ENCODE measurements around the gene ZCWPW2. TPM values are rescaled to one million over a fixed set of nuclear protein-coding genes. Genes with fewer than 3 reads are reported as not detected.

Gene ZCWPW2
- total RNA-seq, 4 donors from 2014 or later = 0.38 to 1.3 (median 0.70) TPM

DNA sequence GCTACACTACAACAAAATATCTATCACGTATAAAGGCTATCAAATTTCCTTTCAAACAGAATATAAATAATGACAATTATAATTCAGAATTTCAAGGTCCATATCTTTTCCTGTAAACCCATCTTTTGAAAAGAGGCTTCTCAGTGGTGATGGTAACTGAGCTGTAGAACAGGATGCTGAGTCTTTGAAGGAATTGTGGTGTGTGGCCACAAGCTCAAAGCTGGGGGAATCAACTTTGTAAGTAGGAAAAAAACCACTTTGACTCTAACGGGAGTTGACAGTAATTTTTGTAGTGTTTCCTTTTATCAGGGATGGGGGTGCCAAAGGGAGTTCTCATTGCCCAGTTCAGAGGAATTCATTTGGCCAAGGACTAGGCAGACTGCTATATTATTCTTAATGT, 13.3 kb upstream of the ZCWPW2 start:
- TF ChIP-seq, protein P1, sequence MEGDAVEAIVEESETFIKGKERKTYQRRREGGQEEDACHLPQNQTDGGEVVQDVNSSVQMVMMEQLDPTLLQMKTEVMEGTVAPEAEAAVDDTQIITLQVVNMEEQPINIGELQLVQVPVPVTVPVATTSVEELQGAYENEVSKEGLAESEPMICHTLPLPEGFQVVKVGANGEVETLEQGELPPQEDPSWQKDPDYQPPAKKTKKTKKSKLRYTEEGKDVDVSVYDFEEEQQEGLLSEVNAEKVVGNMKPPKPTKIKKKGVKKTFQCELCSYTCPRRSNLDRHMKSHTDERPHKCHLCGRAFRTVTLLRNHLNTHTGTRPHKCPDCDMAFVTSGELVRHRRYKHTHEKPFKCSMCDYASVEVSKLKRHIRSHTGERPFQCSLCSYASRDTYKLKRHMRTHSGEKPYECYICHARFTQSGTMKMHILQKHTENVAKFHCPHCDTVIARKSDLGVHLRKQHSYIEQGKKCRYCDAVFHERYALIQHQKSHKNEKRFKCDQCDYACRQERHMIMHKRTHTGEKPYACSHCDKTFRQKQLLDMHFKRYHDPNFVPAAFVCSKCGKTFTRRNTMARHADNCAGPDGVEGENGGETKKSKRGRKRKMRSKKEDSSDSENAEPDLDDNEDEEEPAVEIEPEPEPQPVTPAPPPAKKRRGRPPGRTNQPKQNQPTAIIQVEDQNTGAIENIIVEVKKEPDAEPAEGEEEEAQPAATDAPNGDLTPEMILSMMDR (IDR thresholded peaks at IDR 0.05; ENCODE audit: low read depth) = no peak

DNA sequence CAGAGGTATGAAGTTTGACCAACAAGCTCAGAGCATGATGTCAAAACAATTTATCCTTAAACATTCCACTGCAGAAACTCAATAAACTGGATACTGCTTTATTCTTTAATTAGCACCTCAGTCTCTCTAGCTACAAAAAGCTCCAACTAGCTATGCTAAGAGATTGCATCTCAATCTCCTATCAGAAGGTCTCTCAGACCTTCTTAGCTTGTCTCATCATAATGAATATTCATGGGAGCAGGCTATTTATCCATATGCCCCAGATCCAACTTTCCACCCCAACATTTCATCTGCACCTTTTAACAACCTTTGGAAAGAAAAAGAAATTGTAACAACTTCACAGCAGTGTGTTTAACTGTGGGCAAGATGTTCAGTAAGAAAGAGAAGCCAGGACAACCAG, 11.3 kb upstream of the ZCWPW2 start:
- TF ChIP-seq, protein P1 (IDR thresholded peaks at IDR 0.05; ENCODE audit: low read depth) = no peak

DNA sequence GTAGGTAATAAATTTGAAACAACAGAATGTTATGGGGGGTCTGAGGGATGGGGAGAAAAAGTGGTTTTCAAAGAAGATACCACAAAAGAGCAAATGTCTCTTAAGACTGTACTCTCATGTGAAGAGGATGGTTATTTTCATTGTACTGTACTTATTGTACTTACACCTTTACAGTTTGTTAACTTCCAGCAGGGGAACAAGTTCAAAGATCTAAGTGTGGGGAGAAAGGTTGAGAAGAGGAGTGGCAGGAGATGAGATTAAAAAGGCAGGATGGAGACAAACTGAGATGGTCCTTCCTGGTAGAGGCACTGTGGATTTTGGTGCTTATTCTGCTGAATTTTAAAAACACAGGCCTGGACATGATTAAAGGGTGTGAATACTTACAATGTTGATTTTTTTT, 5.4 kb upstream of the ZCWPW2 start:
- TF ChIP-seq, protein P1 (IDR thresholded peaks at IDR 0.05; ENCODE audit: low read depth) = no peak

DNA sequence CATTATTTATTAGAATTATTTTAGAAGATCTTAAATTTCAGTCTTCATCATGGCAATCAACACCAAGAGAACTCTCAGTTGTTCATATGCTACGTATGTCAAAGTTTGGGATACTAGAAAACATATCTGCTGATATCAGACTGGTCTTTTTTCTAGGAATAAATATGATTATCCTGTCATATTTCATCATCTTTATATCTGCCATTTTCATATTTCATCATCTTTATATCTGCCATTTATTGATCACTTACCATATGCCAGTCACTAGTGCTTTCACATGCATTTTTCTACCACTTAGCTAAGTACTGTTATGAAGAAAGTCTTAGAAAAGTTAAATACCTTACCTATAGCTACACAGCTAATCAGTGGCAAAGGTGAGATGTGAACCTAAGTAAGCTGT, 2.8 kb upstream of the ZCWPW2 start:
- TF ChIP-seq, protein P1 (IDR thresholded peaks at IDR 0.05; ENCODE audit: low read depth) = no peak

DNA sequence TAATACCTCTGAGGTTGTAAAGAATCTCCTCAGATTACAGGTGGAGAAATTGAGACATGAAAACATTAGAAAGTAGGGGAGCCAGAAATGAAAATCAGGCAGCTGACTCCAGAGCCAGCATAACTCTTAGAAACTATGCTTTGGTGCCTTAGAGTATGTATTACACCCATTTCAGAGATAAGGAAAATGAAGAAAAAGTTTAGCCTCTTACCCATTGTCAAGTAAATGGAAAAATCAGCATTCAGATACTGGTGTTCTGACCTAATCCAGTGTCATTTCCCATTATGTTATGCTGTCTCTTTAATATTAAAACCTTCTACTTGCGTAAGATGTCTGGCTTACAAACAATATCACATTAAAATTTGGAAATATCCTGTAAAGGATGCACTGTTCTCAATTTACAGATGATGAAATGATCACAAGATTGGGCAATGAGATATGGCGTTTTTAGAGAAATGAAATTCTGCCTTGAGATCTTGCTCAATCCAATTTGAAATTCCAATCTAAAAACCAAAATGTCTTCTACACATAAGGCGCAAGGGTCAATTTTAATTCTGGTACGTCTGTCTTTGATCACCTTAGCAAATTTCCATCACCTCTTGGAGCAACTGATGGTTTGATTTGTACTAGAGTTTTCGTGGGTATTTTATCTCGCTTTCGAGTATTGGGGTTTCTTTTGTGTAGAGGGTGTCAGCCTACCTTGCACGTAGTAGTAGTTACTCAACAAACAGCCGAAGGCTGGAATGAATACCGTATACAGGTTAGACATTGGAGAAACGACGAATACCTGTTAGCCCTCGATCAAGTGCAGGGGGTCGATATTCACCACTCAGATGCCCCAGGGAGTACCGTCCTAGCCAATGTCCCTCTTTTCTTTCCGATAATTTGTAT, 902 bp upstream of the ZCWPW2 start:
- TF ChIP-seq, protein P1 (IDR thresholded peaks at IDR 0.05; ENCODE audit: low read depth) = no peak

DNA sequence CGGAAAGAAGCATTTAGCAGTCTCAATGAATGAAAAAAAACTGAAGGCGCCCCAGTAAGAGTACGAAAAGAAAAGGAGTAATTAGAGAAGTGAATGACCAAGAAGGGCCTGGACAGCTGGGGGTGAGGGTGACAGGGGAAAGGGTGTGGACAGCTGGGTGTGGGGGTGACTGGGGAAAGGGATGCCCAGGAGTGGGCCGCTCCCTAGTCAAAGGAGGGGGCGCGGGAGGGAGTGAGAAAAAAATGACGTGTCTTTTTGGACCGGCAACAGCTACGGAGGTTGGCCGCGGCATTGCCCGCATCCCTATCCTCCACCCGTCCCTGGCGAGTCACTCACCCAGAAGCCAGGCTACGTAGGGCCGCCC, 274 bp upstream of the ZCWPW2 start:
- TF ChIP-seq, protein P1 (IDR thresholded peaks at IDR 0.05; ENCODE audit: low read depth) = no peak

DNA sequence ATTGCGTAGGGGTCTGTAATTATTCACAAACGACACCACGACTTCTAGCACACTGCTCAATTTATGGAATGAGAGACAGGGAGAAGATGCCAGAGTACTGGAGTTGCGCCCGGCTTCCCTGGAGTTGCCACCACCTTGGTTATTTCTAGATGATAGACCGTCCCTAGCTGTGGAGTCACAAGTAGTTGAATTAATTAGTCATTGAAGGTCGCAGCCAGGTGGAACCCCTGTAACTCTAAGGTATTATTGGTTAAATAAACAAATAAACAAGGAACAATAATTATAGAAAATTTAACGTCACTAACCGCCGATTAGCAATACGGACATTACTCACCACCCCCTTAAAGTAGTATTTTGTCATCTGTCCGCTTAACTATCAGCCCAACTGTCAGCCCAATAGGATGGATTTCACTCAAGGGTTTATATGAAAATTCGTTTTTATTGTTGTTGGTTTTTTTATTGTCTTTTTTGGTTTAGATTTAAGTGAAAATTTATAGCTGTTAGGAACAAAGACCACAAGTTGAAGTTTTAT, 1.0 kb downstream of the ZCWPW2 start:
- TF ChIP-seq, protein P1 (IDR thresholded peaks at IDR 0.05; ENCODE audit: low read depth) = no peak
